Fibroblast of skin of abdomen (primary cell): ENCODE measurements around the gene CCNL1. TPM values are rescaled to one million over a fixed set of nuclear protein-coding genes. Genes with fewer than 3 reads are reported as not detected.
"Not testable (repeated sequence)": the region's sequence is repeated elsewhere in the genome, so short reads cannot be mapped to it uniquely, and the experiment has no call there.

Experiments used
- DNase-seq: peaks from one replicate; pipeline ENCODE4 v3.0.0-alpha.2; 2013
- polyA plus RNA-seq, 2 experiments: library from polyadenylated mRNA; unstranded; fragments of 120-200 nt; gene quantifications; one replicate each; pipeline ENCODE4 v1.2.1, GENCODE V29; 2013; ENCODE audit not compliant: insufficient read length in 2 of 2

Gene CCNL1
- 46.9 TPM for polyA plus RNA-seq (2013, experiment 1 of 2; ENCODE audit: insufficient read length)
- 39.5 TPM for polyA plus RNA-seq (2013, experiment 2 of 2; ENCODE audit: insufficient read length)

DNA sequence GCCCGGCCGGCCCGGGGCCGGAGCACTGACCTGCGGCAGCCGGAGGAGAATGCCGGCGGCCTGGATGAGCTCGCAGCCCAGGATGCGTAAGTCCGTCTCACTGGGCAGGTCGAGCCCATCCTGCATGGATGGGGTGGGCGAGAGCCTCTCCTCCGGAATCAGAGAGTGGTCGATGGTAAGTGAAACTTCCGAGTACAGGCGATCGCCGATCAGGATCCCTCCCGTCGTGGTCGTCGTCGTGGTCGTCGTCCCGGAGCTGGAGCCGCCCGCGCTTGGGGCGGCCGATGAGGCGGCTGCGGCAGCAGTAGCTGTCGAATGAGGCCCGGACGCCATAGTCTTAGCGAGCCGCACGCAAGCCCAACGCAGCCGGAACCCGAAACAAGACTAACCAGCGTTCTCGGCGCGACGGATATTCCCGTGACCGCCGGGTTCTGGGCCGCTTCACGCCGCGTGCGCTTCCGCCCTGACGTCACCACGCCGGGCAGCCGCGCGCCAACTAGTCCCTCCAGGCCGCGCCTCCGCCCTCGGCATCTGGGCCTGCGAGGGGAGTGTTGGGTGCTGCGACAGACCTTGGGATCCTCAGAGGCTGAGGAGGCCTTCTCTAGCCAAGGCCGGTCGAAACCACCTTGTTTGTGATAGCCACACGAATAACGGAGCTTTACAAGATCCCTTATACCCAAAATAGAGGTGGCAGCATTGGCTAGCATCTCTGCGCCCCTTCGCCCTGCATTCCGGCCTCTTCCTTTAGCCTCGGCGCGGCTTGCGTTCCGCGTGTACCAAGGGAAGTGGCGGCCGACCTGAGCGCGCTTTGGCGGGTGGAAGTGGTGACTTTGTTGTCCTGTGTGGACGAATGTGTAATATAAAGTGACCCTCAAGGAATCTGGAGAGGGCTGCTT, at the start of gene CCNL1:
TSS of gene CCNL1 (minus strand) at position 386 of the 896 bp plus-strand sequence. CDS start at position 333, 53 bp downstream.
- DNase-seq: peak; percentile 98

DNA sequence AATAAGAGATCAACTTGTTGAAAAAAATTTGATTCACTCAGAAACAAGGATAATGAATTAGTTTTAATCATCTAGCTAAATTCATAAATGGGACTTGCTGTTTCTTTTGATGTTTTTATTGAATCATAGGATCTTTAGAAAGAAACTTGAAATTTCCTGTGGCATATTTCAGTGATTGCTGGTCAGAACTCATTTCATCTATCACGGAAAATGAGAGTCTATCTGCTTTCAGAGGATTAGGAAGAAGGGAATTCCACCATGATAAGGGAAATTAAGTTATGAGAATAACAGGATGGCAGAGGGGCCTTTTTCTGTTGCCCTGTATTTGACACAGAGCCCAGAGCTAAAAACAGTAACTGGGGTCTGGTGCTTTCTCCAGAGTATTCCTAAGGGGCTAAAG, 44.9 kb upstream of the CCNL1 start:
- no peak for DNase-seq

DNA sequence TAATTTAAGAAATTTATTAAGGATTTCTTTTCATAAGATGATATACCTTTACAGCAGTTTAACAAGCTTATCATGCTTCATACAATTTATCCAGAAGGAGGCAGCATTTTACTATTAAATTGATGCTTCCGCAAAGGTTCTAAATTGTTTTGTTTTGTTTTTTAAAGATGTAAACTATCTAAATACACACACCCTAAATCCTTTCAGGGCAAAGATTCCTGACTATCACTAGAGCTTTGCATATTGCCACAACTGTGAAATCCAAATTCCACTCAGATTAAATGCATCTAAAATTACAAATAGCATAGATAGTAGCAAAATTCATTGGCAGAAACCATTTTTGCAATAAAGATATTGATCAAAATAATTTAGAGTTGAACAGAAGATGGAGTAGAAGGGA, 44.5 kb upstream of the CCNL1 start:
- DNase-seq: peak; percentile 50

DNA sequence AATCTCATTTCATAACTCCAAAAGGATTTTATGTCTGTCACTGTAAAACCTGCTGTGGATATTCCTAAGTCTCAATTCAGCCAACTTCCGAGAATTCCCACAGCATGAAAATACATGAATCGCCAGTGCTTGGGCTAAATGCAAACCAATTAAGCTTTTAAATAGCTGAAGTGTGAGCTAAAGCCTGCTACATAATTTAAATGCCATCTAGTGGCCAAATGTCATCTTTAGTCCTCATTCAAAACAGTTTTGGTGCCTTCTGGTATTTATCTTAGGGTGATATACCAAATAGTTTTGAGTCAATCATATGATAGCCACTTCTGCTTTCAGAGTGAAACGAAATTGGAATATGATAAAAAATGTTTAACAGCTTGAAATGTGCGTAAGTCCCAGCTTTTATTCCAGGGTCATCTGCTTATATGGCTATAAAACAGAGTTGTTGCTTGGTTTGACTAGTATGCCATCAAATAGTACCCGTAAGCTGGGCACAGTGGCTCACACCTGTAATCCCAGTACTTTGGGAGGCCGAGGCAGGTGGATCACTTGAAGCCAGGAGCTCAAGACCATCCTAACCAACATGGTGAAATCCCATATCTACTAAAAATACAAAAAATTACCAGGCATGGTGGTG, 41.8 kb upstream of the CCNL1 start:
- DNase-seq: peak; percentile 56

DNA sequence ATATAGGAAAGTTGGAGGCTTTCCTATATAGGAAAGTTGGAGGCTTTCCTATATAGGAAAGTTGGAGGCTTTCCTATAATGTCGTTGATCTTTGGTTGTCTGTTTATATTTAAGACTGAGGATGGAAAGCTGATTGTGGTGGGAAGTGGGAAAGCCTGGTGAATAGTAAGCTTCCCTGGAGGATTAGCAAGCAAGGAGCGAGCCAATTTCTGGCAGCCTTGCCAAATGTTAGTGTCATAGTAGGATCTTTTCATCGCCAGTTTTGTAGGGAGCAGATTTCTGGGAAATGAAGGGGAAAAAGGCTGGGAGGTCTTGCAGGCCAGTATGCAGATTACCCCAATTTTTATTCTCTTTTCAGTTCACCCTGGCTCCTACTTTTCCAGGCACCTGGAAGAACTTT, 39.9 kb upstream of the CCNL1 start:
- DNase-seq: peak; percentile 18

DNA sequence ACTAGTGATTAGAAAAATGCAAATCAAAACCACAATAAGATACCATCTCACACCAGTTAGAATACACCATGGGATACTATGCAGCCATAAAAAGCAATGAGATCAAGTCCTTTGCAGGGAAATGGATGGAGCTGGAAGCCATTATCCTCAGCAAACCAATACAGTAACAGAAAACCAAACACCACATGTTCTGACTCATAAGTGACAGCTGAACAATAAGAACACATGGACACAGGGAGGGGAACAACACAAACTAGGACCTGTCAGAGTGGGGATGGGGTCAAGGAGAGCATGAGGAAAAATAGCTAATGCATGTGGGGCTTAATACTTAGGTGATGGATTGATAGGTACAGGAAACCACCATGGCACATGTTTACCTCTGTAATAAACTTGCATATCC, 36.0 kb upstream of the CCNL1 start:
- no peak for DNase-seq

DNA sequence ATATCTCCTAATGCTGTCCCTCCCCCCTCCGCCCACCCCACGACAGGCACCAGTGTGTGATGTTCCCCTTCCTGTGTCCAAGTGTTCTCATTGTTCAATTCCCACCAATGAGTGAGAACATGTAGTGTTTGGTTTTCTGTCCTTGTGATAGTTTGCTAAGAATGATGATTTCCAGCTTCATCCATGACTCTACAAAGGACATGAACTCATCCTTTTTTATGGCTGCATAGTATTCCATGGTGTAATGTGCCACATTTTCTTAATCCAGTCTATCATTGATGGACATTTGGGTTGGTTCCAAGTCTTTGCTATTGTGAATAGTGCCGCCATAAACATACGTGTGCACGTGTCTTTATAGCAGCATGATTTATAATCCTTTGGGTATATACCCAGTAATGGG, 31.2 kb upstream of the CCNL1 start:
- not testable (repeated sequence) for DNase-seq

DNA sequence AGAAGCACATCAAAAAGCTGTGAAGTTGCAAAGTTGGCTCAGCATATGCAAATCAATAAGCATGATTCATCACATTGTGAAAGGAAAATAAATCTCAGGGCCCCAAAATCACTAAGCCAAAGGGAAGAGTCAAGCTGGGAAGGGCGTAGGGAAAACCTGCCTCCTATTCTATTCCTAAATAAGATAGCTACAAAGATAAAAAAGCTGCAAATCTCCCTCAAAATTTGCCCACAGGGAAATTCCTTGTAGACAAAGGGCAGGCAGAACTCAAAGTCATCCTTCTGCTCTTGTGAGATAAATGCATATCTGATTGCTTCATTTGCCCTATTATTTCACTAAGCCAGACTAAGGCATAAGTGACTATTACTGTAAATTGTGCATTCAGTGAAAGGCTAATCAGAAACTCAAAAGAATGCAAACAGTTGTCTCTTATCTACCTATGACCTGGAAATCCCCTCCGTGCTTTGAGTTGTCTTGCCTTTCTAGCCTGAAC, 30.5 kb upstream of the CCNL1 start:
- DNase-seq: no peak

DNA sequence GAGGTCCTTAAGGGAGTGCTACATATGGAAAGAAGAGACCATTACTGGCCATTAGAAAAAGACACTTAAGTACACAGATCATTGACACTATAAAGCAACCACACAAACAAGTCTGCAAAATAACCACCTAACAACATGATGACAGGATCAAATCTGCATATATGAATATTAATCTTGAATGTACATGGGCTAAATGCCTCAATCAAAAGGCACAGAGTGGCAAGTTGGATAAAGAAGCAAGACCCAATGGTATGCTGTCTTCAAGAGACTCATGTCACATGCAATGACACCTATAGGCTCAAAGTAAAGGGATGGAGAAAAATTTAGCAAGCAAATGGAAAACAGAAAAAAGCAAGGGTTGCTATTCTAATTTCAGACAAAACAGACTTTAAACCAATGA, 28.4 kb upstream of the CCNL1 start:
- DNase-seq: no peak

DNA sequence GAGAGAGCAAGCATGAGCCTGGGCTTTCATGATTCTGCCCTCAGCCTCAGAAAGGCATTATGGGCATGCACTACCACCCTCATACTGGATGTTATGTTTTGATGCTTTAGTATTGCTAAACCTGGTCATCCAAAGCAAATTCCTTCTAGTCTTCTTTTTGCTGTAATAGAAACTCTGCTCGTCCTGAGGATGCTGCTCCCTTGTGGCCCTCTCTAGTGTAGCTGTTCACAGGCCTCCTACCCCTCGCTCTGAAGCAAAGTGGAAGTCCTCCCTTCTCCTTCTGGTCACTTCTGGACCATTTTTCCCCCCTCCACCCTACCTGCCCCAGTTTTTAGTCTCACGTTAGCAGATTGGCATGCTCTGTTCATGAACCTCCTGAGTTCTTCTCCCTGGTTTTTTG, 22.9 kb upstream of the CCNL1 start:
- DNase-seq: no peak

DNA sequence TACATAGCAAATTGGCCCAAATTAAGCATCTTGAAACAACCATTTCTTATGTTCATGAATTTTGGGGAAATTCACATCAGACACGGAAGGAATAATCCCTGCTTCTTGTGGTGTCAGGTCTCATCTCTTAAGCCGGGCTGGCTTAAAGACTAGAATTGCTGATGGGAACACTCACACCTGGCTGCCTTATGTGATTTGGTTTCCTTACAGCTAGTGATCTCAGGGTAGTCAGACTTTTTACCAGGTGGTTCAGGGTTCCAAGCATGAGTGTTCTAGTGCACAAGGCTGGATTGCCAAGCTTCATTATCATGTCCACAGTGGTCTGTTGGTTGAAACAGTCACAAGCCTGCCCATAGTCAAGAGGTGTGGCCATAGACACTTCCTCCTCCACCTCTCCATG, 20.3 kb upstream of the CCNL1 start:
- DNase-seq: no peak

DNA sequence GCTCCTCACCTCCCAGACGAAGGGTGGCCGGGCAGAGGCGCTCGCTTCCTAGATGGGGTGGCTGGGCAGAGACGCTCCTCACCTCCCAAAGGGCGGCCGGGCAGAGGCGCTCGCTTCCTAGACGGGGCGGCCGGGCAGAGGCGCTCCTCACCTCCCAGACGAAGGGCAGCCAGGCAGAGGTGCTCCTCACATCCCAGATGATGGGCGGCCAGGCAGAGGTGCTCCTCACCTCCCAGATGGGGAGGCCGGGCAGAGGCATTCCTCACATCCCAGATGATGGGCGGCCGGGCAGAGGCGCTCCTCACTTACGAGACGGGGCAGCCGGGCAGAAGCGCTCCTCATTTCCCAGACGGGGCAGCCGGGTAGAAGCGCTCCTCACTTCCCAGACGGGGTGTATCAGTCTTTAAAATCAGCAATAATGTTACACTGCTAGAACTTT, 19.4 kb upstream of the CCNL1 start:
- DNase-seq: no peak

DNA sequence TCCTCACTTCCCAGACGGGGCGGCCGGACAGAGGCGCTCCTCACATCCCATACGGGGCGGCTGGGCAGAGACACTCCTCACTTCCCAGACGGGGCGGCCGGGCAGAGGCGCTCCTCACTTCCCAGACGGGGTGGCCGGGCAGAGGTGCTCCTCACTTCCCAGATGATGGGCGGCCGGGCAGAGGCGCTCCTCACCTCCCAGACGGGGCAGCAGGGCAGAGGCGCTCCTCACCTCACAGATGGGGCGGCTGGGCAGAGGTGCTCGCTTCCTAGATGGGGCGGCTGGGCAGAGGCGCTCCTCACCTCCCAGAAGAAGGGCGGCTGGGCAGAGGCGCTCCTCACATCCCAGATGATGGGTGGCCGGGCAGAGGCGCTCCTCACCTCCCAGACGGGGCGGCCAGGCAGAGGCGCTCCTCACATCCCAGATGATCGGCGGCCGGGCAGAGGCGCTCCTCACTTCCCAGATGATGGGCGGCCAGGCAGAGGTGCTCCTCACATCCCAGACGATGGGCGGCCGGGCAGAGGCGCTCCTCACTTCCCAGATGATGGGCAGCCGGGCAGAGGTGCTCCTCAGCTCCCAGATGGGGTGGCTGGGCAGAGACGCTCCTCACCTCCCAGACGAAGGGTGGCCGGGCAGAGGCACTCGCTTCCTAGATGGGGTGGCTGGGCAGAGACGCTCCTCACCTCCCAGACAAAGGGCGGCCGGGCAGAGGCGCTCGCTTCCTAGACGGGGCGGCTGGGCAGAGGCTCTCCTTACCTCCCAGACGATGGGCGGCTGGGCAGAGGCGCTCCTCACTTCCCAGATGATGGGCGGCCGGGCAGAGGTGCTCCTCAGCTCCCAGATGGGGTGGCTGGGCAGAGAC, 18.8 kb upstream of the CCNL1 start:
- DNase-seq: not testable (repeated sequence)

DNA sequence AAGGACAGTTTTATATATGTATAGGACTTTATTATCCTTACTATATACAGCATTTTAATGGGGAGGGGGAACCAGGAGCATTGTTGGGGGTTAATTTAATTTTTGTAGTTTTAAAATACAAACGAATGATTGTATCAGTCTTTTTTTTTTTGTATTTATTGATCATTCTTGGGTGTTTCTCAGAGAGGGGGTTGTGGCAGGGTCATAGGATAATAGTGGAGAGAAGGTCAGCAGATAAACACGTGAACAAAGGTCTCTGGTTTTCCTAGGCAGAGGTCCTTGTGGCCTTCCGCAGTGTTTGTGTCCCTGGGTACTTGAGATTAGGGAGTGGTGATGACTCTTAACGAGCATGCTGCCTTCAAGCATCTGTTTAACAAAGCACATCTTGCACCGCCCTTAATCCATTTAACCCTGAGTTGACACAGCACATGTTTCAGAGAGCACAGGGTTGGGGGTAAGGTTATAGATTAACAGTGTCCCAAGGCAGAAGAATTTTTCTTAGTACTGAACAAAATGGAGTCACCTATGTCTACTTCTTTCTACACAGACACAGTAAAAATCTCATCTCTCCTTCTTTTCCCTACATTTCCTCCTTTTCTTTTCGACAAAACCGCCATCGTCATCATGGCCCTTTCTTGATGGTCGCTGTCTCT, 18.0 kb upstream of the CCNL1 start:
- DNase-seq: not testable (repeated sequence)

DNA sequence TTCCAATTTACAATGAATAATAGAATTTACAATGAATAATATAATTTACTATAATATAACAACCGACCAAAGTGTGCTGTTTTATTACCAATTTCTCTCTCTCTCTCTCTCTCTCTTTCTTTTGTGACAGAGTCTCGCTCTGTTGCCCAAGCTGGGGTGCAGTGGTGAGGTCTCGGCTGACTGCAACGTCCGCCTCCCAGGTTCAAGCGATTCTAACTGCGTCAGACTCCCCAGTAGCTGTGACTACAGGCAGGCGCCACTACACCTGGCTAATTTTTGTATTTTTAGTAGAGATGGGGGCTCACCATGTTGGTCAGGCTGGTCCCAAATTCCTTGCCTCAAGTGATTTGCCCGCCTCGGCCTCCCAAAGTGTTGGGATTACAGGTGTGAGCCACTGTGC, 17.0 kb upstream of the CCNL1 start:
- no peak for DNase-seq

DNA sequence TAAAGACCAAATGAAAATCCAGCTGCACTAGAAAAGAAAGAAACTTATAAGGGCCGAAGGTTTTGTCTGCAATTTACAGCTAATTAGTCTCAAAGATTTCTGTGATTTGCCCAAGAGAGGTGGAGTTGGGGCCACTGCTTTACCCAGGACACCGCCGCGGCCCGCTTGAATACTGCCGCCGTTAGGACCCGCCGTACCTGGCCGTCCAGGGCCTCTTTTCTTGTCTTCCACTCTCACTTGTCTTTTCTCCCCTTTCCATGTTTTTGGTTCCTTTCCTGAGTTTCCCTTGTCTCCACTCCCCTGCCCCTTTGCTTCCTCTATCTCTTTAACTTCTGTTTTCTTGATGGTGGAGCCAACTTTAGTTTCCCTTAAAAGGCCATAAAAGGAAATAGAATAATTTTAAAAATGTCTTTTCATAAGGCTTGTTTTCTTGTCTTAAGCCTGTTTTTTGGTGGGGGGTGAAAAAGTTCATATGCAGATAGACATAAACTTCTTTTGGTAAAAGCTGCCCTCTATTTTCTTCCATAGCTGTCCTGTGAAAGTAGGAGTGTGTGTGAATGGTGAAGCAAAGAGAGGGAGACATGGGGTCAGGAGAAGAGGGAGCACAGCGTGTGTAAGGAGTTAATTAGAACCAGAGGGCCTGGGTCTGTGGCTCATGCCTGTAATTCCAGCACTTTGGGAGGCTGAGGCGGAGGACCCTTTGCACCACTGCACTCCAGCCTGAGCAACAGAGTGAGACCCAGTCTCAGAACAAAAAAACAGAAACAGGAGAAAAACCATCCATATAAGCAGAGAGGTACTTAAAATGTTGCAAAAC, 16.0 kb upstream of the CCNL1 start:
- peak; percentile 76 for DNase-seq

DNA sequence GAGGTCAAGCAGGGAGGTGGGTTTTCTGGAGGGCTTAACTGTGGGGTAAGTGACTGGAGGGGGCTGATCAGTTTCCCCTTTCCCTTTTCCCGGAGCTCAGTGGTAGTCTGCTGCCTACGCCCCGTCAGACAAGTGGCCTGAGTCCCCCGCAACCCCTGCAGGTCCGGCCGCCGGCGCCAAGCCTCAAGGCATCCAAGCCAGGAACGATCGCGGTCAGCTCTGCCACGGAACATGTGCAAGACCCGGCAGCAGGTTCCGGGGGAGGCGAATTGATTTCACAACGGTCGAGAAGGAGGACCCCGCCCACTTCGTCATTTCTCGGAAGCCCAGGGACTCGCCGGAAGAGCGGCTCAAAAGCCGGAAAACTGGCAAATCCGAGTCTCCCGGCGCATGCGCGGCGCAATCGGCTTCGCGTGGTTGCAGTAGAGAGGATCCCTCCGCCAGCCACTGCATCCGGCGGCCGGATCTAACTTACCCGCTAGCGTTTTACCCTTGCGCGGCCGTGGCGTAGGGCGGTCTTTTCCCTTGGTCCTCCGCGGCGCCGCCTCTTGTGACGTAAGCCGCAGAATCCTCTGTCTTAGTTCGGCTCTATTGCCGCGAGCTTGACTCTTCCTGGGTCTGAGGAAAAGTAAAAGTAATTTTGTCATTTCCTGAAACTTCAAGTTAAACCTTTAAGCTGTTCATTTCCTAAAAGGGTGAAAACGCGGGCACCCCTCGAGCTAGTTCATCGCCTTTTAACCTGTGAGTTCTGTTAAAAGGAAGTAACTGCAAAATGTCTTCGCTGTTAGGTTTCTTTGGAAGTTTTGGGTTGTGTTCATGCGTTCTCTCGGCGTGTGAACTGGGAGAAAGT, 14.9 kb upstream of the CCNL1 start:
- peak; percentile 100 for DNase-seq

DNA sequence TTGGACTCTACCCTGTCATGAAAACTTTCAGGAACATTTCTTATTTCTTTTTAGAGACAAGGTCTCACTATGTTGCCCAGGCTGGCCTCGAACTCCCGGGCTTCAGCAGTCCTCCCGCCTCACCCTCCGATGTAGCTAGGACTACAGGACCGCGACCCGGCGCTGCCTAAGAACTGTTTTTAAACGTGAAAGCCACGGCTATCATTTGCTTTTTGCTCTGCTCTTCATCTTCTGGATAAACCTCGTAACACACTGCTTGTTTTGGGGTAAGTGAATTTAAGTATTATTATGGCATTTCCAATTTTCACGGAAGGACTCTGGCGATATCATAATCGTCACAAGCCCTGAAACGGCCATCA, 14.3 kb upstream of the CCNL1 start:
- DNase-seq: peak; percentile 12

DNA sequence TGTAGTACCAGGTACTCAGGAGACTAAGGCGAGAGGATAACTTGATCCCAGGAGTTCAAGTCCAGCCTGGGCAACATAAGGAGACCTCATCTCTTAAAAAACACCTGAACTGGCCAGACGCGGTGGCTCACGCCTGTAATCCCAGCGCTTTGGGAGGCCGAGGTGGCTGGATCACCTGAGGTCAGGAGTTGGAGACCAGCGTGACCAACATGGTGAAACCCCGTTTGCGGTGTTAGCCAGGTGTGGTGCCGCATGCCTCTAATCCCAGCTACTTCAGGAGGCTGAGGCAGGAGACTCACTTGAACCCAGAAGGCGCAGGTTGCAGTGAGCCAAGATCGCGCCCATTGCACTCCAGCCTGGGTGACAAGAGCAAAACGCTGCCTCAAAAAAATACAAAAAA, 13.4 kb upstream of the CCNL1 start:
- DNase-seq: not testable (repeated sequence)

DNA sequence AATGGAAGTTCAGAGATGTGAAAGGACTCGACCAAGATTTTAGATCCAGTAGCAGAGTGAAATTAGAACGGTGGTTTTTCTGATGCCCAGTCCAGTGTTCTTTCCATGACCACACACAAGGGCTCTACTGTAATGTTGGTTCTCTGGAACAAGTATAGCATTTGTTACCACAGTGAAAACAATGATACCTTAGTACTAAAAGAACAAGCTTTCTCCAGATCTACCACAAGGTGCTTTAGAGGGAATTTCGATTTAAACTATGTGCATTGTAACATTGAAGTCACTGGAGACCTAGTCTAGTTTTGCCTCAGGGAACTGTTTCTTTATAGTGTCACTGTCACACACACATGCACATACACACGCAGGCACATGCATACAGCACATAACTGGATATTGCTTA, 12.8 kb upstream of the CCNL1 start:
- no peak for DNase-seq
